Activated CD4-positive, alpha-beta T cell treated with anti-CD3 and anti-CD28 coated beads, Interleukin-2, Interleukin-4, amounts not matched to agents 100 ng/mL and 50 ng/mL, durations not matched to agents 16 hours and 8 hours (primary cell): Measurements from ENCODE around the gene RUNX2.
A peak's percentile ranks its signal among the peaks of the same experiment; 100 is the strongest.

Experiments
- DNase-seq: peaks from one replicate; pipeline ENCODE4 v3.0.0-alpha.2; 2020; ENCODE audit warnings: low spot score

RUNX2 gene

GRCh38 chr6:45434381-45434700 is 106.2 kb downstream of the RUNX2 start:
- no peak for DNase-seq

DNA sequence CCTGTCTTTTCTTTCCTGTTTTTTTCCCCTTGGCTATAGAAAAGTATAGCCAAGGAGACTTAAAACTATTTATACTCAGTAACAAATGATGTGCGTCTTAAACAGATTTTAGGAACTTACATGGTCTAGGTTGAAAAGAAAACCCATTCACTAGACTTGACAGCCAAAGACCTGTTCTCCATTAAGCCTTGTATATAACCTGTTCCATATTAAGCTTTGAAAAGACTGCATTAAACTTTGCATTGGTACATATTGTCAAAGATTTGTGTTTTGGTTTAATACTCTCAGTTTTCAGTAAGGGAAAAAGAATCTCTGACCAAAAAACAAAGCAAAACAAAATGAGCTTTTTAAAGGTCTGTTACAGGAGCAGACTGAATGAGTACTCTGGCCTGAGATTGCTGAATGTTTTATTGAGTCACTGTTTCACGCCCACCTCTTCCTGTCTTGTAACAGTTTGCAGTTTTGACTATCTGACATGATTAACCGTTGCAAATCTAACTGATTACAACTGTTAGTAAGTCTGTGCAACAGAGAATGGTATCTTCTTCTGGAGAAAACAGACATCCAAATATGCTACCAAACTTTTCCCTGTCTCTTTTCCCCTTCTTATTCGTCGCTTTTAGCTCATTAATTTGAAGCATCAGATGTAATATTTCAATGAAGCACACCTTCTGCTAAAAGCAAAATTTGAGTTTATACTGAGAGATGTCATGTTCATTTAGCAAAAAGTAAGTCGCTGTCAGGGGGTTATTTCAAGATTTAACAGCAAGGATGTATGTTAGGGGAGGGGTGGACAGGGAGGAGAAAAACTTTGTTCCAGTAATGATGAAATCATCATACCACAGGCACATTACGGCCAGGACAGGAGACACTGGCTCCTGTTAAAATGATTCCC is 108.7 kb downstream of the RUNX2 start:
- peak; percentile 86 for DNase-seq

DNA sequence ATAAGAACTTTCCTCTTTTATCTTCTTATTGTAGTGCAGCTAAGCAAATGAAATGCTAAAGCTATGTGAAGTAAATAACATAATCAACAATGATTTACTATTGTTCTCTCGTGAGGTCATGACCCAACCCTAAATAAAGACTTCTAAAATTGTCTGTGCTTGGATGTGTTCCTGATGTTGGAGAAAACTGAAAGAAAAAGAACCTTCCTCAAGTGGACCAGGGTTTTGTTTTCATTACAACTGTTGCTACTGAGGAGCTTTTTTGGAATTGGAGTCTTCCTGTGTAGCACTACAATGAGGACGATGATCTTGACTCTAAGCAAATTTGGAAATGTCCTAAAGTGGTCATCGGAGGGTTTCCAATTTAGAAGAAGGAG is 109.3 kb downstream of the RUNX2 start:
- no peak for DNase-seq

DNA sequence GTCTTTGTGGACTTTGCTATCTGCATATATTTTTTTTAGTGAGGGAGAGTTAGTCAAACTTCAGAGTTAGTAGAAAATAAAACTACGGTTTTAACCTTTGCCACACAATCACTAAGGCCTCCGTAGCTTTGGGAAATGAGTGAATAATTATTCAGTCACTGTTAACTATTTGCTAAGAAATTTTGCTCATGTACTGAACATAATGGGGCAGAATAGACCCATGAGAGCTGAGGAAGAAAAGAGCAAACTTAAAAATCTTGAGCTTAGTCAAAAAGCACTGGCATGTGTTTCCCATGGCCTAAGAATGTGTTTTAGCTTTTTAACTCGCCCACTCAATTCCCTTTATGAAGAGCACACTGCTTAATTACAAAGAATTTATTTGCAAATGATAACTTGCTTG is 110.0 kb downstream of the RUNX2 start:
- no peak for DNase-seq

GRCh38 chr6:45438849-45439406 is 110.8 kb downstream of the RUNX2 start:
- no peak for DNase-seq

- no peak for DNase-seq
Observed at GRCh38 chr6:45439459-45439858, 111.3 kb downstream of the RUNX2 start.

GRCh38 chr6:45439861-45440388 is 111.8 kb downstream of the RUNX2 start:
- no peak for DNase-seq

- DNase-seq = peak; percentile 69
Observed at GRCh38 chr6:45441851-45442453, 113.8 kb downstream of the RUNX2 start.

DNA sequence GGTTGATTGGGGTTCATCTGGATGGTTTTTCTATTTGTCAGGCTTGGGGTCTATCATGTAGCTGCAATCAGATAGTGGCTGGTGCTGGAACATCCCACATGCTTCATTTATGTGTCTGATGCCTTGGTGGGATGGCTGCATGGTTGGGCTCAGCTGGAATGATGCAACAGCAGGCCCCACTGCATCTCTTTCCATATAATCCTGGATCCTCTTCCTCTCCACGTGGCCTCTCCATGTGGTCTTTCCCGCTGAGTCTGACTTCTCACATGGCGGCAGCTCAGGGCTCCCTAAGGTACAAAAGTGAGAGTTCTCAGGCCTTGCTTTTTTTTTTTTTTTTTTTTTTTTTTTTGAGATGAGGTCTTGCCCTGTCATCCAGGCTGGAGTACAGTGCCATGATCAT is 114.6 kb downstream of the RUNX2 start:
- DNase-seq = no peak

DNA sequence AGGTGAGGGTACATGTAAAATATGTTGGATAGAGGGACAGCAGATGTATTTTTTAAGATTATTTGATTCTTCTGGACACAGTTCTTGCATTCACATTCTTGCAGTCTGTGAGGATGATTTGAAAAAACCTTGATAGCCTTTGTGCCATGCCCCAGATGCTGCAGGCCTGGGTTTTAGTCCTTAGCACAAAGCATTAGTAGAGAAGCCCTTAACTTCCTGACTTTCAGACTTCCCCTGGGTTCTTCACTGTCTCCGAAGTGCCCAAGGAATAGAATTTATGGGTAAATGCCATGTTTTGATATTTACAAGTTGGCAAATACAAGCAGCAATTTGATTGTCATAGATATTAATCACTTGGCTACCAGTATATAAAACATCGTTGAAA is 117.2 kb downstream of the RUNX2 start:
- no peak for DNase-seq

DNA sequence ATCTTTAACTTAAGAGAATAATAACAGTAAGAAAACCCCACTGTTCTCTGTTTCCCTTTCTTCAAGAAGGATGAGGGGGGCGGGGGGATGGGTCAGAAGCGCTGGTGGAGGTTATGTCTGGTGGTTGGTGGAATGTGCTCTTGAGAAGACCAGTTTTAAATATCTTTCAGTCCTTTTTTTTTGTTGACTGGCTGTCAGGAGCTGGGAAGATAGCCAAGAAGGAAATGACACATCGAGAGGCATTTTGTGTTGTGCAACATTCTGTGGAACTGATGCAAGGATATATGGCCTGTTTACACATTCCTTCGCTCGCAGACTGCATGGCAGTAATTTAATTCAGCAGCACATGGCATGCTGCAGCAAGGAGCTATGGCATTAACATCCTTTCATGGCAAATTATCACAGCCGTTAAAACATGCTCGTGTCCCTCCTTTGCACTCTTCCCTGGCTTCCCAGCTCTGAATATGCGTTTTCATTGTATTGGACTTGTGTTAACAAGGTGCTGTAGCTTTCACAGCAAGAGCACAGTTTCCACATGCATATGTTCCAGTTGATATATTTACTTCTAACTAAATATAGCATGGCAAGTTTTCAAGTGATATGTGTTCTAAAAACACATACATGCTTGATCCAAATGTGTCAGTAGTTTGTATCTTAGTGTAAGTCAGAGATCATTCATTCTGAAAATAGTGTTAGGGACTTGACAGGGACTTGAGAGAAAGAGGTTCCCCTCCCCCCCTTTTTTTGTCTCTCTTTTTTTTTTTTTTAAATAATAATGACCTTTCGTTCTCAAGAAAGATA is 117.8 kb downstream of the RUNX2 start:
- DNase-seq = peak; percentile 80

- DNase-seq = no peak
Observed at GRCh38 chr6:45447005-45447404, 118.9 kb downstream of the RUNX2 start.

GRCh38 chr6:45447716-45448115 is 119.6 kb downstream of the RUNX2 start:
- no peak for DNase-seq

DNA sequence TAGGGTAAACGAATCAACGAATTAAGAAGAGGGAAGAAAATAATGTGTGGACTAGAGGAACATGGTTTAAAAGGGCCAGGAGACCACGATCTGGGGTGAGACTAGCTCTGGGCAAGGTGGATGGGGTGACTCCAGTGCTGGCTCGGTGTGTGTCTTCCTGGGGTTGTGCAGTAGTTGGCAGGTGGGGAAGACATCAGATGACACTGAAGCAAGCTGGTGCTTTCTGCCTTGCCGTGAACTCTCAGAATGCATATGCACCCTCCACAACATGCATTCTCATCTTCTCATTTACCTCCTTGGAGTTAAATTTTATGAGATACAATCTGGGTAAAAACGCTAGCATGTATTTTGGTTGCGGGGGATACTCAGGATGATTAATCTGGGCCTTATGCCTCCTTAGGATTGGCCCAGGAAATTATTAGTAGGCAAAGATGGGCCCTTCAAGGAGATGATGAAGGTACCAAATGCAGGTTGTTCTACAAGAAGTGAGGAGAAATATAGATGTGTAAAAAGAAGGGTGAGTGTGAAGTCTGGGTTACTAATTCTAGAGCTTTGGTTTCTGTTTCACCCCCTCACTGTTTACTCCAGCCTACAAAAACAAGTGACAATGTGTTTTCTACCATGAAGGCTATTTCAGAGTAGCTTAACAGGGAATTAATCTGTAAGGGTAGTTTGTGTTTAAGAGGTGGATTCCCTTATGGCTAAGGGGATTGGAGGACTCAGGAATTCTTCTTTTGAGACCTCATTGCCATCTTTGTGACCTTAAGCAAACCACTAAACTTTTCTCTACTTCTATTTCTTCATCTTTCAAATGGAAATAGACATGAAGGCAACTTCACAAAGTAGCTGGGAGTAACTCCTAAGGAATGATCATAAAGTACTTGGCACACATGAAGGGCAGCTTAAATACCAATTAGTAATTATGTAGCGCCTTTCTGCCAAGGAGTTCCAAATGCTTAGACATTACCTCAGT is 120.6 kb downstream of the RUNX2 start:
- no peak for DNase-seq

DNA sequence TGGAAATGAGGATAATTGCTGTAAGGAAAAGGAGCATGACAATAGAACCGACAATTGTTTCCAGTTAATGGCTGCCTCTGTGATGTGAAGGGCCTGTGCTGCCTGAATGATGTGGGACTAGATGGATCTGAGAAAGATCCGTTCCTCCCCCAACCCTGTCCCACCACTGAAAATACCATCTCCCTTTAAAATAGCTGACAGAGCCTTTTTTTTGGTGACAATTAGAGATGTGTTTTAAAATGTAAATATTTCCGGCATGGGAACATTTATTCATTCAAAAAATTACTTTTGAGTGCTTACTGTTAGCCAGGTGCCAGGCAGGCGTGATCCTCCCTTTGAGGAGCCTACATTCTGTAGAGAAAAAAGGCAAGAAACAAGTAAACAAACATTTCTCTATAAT is 122.0 kb downstream of the RUNX2 start:
- DNase-seq = no peak

DNA sequence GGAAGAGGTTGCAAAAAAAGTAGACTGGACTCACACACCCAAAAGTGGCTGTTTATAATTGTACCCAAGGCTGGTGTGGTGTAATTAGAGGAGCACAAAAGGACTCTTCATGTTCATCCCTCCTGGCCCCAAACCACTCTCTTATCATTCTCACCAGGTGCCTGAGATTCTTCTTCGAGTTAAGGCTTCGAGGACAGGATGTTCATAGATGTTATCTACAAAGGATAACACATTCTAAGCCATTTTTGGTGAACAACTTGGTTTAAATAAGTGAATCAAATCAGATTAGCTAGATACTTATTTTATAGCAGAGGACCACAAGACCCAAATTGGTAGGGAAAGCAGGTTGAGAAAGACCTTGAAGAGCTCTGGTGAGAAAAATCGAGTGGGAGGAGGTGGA is 122.7 kb downstream of the RUNX2 start:
- no peak for DNase-seq

- DNase-seq = no peak
Observed at GRCh38 chr6:45454008-45454911, 126.1 kb downstream of the RUNX2 start.

GRCh38 chr6:45455408-45455807 is 127.3 kb downstream of the RUNX2 start:
- DNase-seq = no peak

DNA sequence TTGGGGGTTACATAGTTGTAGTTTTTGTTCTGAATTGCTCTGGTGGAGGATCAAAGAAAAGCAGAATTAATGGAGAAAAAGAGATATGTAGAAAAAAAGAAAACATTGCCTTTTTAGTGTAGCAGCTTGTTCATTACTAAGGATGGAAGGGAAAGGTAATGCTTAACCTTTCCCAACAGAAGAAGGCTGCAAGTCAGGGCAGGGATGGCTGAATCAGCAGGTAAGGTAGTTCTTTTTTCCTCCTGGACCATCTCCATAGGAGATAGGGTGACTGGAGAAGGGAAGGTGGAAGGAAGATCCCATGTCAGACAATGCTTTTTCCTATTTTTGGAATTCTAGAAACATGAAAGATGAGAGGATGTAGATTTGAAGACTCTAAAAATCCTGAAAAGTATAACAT is 129.0 kb downstream of the RUNX2 start:
- no peak for DNase-seq

DNA sequence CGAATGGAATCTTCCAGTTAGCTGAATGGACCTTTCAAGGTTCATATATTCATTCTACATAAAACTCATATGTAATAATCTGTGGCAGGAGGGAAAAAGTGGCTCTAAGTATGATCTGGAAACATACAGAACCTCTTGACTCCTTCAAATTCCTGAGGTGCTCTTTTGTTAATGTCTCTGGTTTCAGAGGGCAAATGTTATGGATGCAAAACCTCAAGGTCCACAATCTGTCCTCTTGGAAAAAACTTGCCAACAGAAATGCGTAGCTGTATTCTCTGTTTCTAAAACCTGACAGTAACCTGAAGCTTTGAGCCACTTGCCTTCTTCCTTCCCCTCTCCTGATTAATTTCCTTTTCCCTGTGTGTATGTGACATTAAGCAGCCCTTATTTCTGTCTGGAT is 130.5 kb downstream of the RUNX2 start:
- no peak for DNase-seq
